Measurements from ENCODE around the gene C12orf42.

DNA sequence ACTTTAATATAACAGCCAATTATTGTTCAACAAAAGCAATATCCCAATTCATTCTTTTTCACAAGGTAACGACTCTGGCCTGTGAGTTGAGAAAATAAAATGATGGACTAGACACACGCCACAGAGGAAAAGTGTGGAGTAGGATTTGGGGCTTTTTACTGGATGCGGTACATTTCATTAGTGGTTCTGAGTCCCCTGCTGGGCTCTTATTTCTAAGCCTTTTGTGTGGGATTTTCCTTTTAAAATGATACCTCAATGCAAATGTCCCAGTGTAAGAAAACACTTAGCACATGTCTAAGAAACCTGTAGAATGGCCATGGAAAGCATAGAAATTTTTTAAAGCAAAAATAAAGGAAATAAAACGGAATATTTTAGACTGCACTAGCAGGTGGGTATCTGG, 73.4 kb downstream of the C12orf42 start:
- TF ChIP-seq, protein P1, sequence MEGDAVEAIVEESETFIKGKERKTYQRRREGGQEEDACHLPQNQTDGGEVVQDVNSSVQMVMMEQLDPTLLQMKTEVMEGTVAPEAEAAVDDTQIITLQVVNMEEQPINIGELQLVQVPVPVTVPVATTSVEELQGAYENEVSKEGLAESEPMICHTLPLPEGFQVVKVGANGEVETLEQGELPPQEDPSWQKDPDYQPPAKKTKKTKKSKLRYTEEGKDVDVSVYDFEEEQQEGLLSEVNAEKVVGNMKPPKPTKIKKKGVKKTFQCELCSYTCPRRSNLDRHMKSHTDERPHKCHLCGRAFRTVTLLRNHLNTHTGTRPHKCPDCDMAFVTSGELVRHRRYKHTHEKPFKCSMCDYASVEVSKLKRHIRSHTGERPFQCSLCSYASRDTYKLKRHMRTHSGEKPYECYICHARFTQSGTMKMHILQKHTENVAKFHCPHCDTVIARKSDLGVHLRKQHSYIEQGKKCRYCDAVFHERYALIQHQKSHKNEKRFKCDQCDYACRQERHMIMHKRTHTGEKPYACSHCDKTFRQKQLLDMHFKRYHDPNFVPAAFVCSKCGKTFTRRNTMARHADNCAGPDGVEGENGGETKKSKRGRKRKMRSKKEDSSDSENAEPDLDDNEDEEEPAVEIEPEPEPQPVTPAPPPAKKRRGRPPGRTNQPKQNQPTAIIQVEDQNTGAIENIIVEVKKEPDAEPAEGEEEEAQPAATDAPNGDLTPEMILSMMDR (IDR thresholded peaks at IDR 0.05): no peak
- TF ChIP-seq EP300 (IDR thresholded peaks at IDR 0.05) (no peak), POLR2A (IDR thresholded peaks at IDR 0.05) (no peak)

Measured in tibial nerve (tissue), 4 donors.